ENCODE results near the gene DACT2.
"Not testable (repeated sequence)": the region's sequence is repeated elsewhere in the genome, so short reads cannot be mapped to it uniquely, and the experiment has no call there.

Gene DACT2

DNA sequence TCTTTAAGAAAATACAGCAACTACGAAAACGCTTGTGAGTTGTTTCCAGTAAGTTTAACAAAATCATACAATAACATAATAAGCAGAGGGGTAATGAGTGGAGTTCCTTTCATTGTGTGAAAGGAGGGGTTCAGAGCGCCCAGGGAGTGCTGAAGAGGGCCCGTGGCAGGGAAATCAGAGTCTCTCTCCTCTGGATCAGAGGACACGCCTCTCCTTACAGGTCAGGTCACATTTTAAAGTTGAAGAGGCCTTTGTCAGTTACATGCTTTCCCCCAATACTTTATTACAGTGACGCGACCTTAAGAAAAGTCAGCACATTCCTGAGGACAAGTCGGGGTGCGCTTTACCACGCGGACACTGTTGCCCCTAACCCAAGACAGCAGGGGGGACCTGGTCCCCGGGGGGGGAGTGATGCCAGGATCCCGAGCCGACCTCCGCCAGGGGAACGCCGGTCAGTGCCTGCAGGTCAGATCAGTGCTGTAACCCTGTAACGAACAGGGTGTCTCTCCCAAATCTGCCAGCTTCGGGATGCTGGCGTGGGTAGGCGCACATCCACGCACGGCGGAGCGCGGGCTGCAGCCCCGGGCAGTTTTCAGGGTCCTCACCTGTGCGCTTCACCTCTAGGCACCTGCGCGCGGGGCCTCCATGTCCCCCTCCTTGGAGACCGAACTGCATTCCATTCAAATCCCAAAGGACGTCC lies 848 bp downstream of the DACT2 start:
- DNase-seq = no peak

DNA sequence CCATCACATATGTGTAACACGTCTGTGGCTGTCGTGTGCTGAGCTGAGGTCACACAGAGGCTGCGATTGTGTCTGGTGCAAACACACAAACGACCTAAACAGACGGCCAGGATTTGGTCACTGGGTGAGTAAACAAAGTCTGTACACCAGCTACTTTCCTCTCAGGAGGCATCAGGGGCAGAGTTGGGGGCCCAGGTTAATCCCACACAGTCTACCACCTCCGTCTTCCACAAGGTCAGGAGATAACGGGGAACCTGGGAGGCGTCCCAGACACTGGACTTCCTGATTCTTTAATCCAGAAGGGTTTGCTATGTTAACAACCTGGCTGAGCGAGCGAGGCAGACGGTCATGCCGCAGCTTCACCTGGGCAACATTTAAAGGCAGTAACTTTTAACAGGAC lies 1.5 kb downstream of the DACT2 start:
- DNase-seq = no peak

DNA sequence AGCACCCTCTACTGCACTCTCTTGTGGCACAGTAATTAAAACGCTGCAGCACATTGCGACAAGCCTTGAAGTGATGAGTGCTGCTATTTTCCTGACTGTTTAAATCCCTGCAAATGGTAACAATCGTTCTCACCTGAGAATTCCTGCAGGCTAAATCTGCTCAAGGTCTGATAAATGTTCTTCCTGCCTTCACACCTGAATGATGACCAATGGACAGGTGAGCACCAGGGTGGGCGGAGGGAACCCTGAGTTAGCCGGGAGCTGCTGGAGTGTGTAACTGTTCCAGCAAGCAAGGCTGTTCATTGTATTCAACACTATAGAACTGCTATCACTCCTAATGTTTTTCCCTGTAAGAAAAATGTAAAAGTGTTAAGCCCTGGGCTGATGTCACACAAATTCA lies 4.0 kb downstream of the DACT2 start:
- no peak for DNase-seq

DNA sequence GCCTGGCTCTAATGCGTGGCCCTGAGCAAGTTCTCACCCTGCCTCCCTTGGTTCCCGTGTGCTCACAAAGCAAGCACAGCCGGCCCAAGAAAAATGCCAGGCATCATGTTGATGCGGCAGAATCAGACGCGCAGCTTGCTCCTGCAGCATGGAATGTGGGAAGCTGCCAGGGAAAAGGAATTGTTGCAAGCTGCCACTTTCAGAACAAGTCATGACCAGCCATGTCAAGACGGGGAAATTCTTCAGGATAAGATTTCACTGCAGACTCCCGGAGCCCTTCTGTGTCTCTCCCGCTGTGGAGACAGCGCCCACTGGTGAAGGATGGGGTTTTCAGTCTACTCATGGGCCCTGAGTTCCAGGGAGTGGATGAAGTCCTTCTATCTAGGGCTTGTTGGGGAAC lies 4.6 kb downstream of the DACT2 start:
- peak; percentile 48 for DNase-seq

DNA sequence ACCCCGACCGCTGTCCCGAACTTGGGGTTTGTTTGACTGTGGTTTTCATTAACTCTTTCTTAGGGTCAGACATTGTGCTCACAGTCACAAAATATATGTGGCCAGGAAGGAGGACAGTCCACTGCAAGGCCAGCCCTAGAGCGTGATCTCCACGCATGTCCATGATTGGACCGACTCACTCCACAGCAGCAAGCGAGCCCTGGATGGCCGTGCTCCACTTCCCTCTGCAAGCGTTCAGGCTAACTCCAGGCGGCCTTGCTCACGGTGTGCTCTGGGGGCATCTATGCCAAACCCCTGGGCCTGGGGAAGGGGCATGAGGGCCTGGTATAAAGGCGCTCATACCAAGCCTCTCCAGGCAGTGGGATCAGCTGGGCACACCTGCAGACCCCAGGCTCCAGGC lies 5.6 kb downstream of the DACT2 start:
- no peak for DNase-seq

DNA sequence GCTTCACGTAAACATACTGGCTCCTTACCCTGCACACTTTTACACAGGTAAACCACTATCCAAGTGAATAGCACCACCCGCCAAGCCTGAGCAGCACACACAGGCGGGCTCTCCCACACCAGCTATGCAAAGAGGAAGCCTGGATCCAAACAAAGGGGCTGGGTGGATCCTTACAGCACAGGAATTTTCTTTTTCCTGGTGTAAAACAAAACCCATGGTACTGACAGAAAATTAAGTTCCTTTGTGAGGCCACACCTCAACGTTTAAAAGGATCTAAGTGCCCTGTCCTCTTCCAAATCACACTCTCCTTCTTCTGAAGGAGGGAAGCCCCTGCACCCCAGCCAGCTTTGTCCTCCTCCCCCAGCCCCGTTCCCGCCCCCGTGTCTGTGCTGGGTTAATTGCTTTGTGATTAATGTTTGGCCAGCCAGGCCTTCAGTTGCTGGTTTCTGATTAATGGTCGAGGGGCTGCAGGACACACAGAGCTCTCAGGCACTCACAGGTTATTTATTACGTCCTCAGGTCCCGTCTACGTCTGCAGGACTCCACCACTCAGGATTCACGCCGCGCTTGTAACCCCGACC lies 6.1 kb downstream of the DACT2 start:
- DNase-seq = no peak

DNA sequence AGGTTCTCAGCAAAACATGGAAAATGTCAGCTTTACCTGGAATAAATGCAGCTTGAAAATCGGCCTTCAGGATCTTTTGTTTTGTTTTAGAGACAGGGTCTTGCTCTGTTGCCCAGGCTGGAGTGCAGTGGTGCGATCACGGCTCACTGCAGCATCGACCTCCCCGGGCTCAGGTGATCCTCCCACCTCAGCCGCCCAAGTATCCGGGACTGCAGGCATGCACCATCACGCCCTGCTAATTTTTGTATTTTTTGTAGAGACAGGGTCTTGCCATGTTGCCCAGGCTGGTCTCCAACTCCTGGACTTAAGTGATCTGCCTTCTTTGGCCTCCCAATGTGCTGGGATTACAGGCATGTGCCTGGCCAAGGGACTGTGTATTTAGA lies 7.5 kb downstream of the DACT2 start:
- not testable (repeated sequence) for DNase-seq

DNA sequence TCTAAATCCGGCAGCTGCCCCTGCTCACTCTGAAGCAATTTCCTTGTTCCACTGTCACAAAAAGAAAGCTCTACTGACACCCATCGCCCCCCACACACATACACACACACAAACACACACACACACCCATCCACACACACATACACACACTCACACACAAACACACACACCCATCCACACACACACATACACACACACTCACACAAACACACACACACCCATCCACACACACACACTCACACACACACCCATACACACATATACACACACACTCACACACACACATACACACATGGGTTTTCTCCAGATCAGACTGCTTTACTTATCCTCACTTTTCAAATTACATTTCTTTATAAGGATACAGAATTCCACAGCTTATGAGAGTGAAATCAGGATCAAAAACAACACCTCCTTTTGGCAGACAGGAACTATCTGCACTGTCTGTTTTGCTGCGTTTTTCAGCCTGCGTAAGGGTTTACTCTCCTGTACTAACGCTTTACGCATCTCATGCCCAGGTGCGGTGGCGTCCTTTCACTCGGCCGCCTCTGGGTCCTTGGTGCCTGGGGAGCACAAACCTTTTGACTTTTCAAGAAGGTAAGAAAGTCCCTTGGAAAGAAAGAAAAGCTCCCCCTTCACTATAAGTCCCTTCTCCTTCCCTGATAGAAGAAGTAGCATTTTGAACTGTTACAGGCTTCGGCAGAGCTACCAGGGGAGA lies 8.0 kb downstream of the DACT2 start:
- DNase-seq = no peak

DNA sequence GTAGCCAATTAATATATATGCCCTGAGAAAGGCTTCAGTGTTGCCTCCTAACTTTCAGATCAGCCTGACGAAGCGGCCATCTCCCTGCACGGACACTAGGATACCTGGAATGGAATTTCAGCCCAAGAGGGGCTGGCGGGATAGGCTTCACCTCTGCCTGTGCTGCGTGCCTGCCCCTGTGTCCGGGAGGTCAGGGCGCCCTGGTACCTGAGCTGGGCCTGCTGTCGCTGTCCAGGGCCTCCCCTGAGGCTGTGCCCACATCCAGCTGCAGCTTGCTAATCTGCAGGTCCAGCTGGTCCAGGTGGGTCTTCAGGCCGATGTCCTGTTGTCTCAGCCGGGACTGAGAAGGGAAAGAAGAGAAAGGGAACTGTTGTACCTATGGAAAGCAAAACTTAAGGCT lies 8.6 kb downstream of the DACT2 start:
- no peak for DNase-seq

DNA sequence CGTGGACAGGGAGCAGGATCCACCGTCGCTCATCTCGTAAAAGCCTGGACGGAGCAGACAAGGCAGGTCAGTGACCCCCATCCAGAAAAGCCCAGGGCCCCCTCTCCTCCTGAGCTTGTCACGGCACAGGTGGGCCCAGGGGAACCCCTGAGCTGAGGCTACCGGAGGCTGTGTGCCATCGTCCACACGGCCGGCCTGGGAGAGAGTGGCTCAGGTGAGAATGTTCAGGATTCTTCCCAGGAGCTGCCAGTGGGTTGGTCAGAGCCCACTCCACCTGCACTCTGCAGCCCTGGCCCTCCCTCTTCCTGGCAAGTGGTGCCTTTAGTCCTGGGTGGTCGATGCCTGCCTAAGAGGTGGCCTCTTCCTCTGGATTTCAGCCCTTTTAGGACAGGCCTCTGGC lies 9.2 kb downstream of the DACT2 start:
- no peak for DNase-seq

DNA sequence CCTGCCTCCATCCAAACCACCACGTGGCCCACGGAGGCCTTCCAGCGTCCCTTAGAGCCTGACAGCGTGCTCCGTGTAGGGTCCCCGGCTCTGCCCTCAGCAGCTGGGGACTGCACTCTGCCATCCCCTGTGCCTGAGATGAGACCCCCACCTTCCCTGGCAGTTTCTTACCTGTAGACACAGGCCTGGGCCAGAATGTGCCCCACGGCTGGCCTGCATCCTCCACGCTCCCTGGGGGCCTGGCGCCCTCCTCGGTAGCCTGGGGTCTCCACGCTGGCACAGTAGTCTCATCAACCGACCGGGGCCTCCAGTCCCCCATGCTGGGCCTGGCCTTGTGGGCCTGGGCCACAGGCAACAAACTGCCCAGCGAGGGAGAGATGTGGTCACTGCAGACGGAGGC lies 9.6 kb downstream of the DACT2 start:
- DNase-seq = no peak

DNA sequence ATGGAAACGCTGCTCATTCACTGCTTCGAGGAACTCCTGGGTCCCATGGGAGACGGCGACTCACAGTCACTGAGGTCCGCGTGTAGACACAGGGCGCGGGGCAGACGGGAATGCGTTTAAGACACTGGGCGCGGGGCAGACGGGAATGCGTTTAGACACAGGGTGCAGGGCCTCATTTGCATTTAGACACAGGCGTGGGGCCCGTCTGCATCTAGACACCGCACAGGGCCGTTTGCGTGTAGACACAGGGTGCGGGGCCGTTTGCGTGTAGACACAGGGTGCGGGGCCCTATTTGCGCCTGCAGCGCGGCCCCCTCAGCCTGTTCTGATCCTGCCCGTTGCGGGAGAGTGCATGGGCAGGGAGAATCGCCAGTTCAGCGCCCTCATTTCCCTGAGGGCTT lies 10.4 kb downstream of the DACT2 start:
- no peak for DNase-seq

DNA sequence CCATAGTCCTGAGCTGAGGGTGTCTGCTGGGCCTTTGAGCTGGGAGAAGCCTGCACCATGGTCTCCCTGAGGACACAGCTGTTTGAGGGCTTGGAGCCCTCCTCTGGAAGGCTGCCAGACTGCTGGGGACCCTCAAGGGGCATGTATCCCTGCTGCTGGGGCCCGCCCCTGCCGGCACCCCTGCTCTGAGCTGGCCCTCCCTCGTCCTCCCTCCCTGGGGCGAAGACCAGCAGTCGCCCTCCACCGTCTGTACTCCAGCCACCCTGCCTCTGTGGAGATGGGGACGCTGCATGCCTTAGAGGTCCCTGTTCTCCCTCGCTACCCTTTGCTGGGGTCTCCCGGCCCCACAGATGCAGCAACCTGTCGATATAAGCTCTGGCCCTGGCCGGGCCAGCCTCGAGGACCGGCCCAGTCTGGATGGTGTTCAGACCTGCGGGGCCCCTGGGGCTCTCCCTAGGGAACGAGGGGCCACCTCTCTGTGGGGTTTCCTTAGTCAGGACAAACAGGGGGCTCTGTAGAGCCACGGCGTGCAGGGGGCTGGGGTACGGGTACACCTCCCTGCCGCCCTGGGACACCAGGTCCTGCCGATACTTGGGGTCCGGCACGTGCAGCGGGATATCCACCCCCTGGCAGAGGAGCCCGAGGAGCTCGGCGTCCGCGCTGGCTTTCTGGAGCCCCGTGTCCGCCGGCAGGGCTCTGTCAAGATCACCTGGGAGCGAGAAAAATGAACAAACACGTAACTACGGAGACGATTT lies 11.0 kb downstream of the DACT2 start:
- DNase-seq = no peak

DNA sequence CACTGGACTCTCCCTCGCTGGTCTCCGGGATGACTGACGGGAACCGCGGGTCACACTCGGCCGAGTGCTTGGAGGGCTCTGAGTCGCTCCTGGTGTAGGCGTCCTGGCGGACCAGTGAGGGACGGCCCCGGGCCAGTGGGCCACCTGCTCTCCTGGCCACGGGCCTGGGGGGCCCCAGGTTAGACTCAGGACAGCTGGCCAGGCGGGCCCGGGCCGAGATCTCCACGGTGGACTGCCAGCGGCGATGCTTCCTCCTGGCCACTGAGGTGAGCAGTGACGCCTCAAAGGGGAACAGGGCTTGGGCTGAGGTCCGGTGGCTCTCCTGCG lies 11.9 kb downstream of the DACT2 start:
- DNase-seq = no peak

DNA sequence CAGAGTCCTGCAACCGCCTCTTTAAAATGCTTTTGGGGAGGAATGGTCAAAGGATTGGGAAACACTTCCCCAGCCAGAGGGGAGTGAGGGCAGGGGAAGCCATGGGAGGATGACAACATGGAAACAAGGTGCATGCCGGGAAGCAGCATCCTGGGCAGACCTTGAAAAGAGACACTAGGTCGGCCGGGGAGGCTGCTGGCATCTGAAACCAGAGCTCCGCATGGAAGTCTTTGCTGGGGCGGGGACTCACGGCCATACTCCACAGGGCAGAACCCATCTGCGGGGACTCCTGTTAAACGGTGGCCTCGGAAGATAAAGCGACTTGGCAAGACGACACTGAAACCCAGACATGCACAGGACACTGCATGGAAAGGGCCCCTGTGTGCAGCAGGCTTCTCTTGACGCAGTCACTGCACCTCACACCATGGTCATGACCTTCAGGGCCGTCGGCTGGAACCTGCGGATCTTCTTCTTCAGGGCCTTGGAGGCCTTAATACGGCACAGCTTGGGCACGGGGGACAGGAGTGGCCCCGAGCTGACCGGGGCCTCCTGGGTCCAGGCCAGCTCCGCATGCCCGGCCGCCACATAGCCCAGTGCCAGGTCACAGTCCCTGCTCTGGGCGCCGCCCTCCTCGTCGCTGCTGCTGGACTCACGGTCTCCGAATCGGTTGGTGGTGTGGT lies 12.4 kb downstream of the DACT2 start:
- no peak for DNase-seq

DNA sequence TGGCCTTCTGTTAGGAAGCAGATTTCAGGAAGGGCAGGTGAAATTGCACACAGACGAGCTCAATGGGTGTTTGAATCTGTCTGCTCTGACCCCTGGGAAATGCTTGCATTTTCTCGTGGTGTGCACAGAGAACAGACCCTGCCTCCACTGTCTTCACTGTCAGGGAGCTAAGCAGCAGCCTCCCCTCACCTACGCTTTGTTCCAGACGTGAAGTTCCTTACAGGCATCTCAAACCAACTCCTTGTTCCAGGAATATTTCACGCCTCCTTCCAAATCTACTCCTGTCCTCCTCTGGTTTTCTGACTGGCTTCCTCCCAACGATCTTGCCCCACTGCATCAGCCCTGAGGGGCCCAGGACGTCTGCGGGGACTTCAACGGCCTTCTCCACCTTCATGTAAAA lies 13.7 kb downstream of the DACT2 start:
- no peak for DNase-seq

DNA sequence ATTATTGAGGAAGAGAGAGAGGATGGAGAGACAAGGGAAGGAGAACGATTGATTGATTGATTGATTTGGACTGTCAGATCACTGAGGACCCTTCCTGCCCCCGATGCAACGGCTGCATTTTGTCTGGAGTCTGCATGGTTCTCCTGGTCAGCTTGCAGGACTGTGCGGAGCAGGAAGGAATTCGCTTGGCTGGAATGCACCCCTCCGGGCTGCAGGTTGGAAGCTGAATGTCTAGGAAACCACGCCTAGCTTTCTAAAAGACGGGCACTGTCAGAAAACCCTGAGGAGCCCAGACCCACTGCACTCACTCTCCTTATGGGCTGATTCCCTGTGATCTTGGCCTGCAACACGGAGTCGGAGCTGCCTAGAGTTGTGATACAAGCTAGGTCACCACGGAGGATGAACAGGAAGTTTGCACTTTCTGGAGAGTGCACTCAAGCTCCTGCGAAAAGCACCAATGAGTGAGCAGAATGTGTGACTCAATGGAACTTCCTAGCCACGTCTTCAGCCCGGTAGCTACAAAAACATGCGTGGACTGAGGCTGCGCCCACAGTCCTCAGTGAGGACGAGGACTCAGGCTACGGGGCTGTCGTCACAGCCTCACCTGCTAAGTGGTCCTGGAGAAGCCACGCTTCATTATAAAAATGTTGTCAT lies 14.4 kb downstream of the DACT2 start:
- no peak for DNase-seq

DNA sequence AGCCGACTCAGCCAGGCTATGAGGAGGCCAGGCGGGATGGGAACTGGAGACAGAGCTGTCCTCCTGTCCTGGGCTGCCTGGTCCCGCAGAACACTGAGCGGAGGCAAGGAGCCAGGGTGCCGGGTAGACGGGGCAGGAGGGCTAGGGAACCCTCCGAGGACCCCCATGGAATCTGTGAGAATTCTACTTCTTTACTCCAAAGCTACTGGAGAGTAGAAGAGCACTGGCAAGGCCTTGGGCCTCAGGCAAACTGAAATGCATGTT lies 14.9 kb downstream of the DACT2 start:
- no peak for DNase-seq

DNA sequence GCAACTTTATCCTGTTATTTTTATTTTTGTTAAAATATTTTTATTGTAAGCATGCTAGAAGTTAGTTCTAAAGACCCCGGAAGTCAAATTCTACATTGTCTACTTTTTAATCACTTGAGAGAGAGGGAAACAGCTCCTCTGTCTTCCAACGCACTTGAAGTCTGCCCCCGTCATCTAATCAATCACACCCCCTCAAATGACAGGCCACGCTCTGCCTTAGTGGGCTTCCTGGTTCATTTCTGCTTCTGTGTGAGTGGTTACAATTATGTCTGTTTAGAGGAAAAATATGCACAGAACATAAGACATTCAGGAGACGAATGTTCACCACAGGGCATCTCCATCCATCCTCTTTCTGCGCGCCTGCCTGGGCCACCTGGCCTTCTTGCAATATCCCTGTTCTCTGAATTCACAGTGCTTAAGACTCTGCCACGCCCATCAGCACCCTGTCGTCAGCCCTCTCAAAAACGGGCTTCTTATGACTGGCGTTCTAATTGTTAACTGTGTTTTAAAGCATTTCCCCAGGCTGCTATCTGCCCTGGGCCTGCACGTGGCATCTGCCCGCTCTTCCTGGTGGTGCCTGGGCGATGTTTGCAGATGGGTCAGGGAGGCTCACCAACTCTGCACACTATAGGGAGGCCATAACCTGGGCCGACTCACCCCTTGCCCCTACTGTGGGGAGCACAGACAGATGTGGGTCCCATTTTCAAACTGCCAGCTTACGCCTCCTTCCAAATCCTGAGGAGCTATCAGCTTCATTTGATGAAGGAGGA lies 15.4 kb downstream of the DACT2 start:
- no peak for DNase-seq

DNA sequence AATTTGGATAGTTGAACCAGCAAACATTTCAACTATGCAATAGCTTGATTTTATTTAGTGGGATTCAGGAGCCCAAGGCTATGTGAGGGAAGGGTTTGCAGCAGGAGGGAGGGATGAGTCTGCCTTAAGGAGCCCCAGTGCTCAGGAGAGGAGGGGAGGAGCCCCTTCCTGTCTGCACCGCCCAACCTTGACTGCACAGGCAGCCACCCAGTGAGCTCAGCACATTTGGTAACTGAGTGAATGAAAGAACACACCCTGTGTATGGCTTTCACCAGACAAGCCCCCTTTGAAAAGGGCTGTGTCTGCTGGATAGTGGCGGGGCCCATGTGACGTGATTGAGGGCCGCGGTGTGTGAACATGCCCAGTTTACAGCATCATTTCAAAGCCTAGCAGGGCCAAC lies 17.0 kb downstream of the DACT2 start:
- DNase-seq = no peak

DNA sequence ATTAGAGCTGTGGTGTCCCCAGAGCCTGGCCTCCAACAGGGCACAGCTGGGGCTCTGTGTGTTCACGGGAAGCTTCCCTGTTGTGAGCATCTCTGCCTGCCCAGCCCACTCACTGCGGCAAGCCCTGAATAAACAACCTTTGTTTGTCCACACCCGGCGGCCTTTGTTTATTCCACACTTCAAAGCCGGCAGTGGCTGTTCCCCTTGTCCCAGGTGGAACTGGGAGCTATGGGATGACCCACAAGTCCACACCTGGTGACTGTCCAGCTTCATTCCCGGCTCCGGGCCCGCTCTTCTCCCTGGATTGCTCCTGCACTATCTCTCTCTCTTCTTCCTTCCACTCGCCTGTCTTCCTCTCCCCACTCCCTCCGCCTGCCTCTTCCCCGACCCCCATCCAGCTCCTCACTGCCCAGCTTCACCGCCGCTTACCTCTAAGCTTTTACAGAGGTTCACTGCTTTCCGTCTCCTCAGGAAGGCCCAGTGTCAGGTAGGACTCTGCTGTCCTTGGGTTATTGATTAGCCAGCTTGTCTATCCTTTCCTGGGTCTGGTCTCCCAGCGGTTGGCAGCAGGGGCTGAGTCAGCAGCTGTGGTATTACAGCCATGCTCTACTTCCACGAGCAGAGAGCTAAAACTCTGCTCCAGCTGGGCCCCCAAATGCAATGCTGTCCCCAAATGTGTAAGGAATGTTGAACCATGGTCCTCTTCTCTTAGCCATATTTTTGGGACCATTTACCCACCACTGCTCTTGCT lies 17.8 kb downstream of the DACT2 start:
- DNase-seq = no peak

Data from fibroblast of skin of scalp (primary cell).